DND-41 (cell line): ENCODE results near the gene POLA1.

ENCODE experiments used
- ATAC-seq: fragments of 200-7000 bp; cut with Tn5 transposase; 3 replicates; pipeline ENCODE4 v1.9.1; 2021; ENCODE audit warnings: low read depth; ENCODE audit not compliant: insufficient read depth
- DNase-seq: peaks from one replicate; pipeline ENCODE4 v3.0.0-alpha.2; 2020
- H2AFZ ChIP-seq: 2 replicates; pipeline ENCODE4 v1.6.0; 2012; ENCODE audit warnings: low read depth, low read length
- H3K27ac ChIP-seq: 2 replicates; pipeline ENCODE4 v1.5.1; 2012; ENCODE audit warnings: low read length, inconsistent platforms
- H3K27me3 ChIP-seq: fragments of 200-600 bp; sonication (generic); 2 replicates; pipeline ENCODE4 v1.6.0; 2012; ENCODE audit warnings: low read length, mild to moderate bottlenecking, inconsistent platforms; ENCODE audit not compliant: insufficient read depth, poor library complexity
- H3K36me3 ChIP-seq: 2 replicates; pipeline ENCODE4 v1.5.1; 2012; ENCODE audit warnings: low read length, inconsistent platforms; ENCODE audit not compliant: insufficient read depth
- H3K4me1 ChIP-seq: 2 replicates; pipeline ENCODE4 v1.5.1; 2012; ENCODE audit warnings: mild to moderate bottlenecking, low read length; ENCODE audit not compliant: insufficient read depth
- H3K4me2 ChIP-seq: 2 replicates; pipeline ENCODE4 v1.6.0; 2012; ENCODE audit warnings: mild to moderate bottlenecking, moderate library complexity, low read length, inconsistent platforms; ENCODE audit not compliant: insufficient read depth
- H3K4me3 ChIP-seq, 2 experiments: fragments of 200-600 bp in 1 of 2; shearing (Covaris generic) in 1 of 2; 2 replicates each; pipeline ENCODE4 v1.5.1; 2012 to 2016; ENCODE audit warnings: inconsistent platforms in 2 of 2, low read length in 2 of 2, mild to moderate bottlenecking in 2 of 2, low read depth in 1 of 2, moderate library complexity in 1 of 2
- H3K79me2 ChIP-seq: 2 replicates; pipeline ENCODE4 v1.6.0; 2012; ENCODE audit warnings: low read length, inconsistent platforms; ENCODE audit not compliant: insufficient read depth
- H3K9ac ChIP-seq: 2 replicates; pipeline ENCODE4 v1.6.0; 2012; ENCODE audit warnings: low read depth, mild to moderate bottlenecking, inconsistent platforms, low read length, moderate library complexity
- H3K9me3 ChIP-seq: 2 replicates; pipeline ENCODE4 v1.5.1; 2012; ENCODE audit warnings: low read length, moderate library complexity, mild to moderate bottlenecking, inconsistent platforms; ENCODE audit not compliant: insufficient read depth, severe bottlenecking
- H4K20me1 ChIP-seq: 2 replicates; pipeline ENCODE4 v1.6.0; 2012; ENCODE audit warnings: low read length; ENCODE audit not compliant: insufficient read depth
- EZH2 ChIP-seq: IDR thresholded peaks from 3 replicates; pipeline ENCODE4 v1.6.1; 2012; ENCODE audit warnings: borderline replicate concordance, low read depth, mild to moderate bottlenecking, moderate library complexity, low read length, inconsistent platforms; ENCODE audit not compliant: severe bottlenecking
- TF ChIP-seq, protein P1 (sequence below): IDR thresholded peaks from 2 replicates; pipeline ENCODE4 v1.5.1; 2012; ENCODE audit warnings: borderline replicate concordance, low read length, moderate library complexity, mild to moderate bottlenecking; ENCODE audit not compliant: poor library complexity, severe bottlenecking; ENCODE audit errors: extremely low read depth

The POLA1 gene

DNA sequence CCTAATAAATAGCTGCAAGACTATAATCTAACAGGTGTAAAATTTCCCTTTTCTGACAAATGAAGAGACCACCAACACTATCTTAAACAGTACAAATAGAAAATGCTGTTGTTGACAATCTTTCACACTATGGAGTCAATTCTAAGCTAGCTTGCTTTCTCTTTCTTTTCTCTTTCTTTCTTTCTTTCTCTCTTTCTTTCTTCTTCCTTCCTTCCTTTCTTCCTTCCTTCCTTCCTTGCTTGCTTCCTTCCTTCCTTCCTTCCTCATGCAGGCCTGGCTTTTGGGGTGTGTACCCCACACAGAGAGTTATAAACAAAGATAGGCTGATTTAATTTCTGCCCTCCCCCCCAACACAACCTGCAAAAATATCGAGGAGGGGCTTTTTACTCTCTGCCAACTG lies 330.2 kb downstream of the POLA1 start:
- Histone ChIP-seq H3K27me3 (no peaks in the 10 kb centered on the region), H3K9me3 (no peaks in the 10 kb centered on the region), H3K27ac (no peak overlapping the region), H2AFZ (no peak overlapping the region), H3K79me2 (no peaks in the 10 kb centered on the region), H4K20me1 (no peaks in the 10 kb centered on the region), H3K4me2 (no peak overlapping the region), H3K9ac (no peak overlapping the region), H3K36me3 (no peaks in the 10 kb centered on the region), H3K4me3 (no peak overlapping the region), H3K4me1 (no peaks in the 10 kb centered on the region)
- no peak for ATAC-seq
- no peak for DNase-seq
- TF ChIP-seq, protein P1, sequence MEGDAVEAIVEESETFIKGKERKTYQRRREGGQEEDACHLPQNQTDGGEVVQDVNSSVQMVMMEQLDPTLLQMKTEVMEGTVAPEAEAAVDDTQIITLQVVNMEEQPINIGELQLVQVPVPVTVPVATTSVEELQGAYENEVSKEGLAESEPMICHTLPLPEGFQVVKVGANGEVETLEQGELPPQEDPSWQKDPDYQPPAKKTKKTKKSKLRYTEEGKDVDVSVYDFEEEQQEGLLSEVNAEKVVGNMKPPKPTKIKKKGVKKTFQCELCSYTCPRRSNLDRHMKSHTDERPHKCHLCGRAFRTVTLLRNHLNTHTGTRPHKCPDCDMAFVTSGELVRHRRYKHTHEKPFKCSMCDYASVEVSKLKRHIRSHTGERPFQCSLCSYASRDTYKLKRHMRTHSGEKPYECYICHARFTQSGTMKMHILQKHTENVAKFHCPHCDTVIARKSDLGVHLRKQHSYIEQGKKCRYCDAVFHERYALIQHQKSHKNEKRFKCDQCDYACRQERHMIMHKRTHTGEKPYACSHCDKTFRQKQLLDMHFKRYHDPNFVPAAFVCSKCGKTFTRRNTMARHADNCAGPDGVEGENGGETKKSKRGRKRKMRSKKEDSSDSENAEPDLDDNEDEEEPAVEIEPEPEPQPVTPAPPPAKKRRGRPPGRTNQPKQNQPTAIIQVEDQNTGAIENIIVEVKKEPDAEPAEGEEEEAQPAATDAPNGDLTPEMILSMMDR = no peak
- no peak for TF ChIP-seq EZH2

DNA sequence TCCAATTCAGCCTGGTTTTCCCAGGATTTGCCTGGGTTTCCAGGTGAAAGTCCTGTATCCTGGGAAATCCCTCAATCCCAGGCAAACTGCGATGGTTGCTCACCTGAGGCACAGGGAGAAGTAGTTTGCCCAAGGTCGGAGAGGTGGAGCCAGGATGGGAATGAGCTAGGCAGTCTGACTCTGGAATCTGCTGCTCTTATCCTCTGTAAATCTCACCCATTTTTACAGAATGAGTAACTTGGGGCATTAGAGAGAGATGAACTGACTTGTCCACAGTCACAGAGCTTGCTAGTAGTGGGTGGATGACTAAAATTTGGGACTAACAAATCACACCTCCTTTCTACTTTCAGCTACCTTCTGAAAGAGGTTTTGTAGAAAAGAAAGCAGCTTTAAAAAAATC lies 331.9 kb downstream of the POLA1 start:
- Histone ChIP-seq H3K79me2 (no peaks in the 10 kb centered on the region), H3K9ac (no peak overlapping the region), H4K20me1 (no peaks in the 10 kb centered on the region), H3K9me3 (no peaks in the 10 kb centered on the region), H3K4me2 (no peak overlapping the region), H3K36me3 (no peaks in the 10 kb centered on the region), H3K27me3 (no peaks in the 10 kb centered on the region), H3K27ac (no peak overlapping the region), H3K4me3 (no peak overlapping the region), H2AFZ (no peak overlapping the region), H3K4me1 (no peaks in the 10 kb centered on the region)
- TF ChIP-seq, protein P1 = no peak
- TF ChIP-seq EZH2 = no peak
- ATAC-seq (no peak), DNase-seq (no peak)

DNA sequence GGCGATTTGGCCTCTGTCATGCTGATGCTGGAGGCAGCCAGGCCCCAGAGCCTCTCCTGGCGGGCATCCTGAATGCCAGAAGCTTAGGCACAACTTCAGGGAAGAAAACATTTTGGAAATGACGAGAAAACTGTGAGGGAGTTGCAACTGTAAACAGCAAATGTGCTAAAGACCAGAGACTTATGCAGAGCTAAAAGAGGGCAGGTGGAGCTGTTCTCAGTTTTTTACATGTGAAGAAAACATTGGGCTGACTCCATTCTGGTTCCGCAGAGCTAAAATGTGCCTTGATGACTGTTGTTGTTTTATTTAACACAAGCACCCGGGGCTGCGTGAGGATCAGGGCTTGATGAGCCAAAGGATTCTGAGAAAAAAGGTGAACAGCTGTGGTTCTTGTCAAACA lies 332.9 kb downstream of the POLA1 start:
- H3K4me3 ChIP-seq = no peak overlapping the region
- DNase-seq (no peak), ATAC-seq (no peak)
- no peaks in the 10 kb centered on the region for H3K36me3 ChIP-seq
- no peak overlapping the region for H2AFZ ChIP-seq
- H3K4me1 ChIP-seq = no peaks in the 10 kb centered on the region
- H3K9ac ChIP-seq = no peak overlapping the region
- no peak overlapping the region for H3K27ac ChIP-seq
- no peaks in the 10 kb centered on the region for H4K20me1 ChIP-seq
- no peaks in the 10 kb centered on the region for H3K79me2 ChIP-seq
- no peaks in the 10 kb centered on the region for H3K27me3 ChIP-seq
- TF ChIP-seq, protein P1 = no peak
- TF ChIP-seq EZH2 = no peak
- H3K4me2 ChIP-seq = no peak overlapping the region
- H3K9me3 ChIP-seq = no peaks in the 10 kb centered on the region

DNA sequence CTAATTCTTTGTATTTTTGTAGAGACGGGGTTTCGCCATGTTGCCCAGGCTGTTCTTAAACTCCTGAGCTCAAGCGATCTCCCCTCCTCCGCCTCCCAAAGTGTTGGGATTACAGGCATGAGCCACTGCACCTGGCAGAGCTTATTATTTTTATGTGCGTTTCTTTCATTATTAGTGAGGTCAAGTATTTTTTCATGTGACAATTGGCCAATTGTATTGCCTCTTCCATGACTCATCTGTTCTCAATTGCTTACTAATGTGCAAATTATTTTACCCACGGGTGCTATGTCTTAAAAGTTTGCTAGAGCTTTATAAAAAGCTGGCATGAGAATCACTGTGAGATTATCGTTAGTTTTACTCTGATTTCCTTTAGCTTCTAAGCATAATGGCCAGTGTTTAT lies 335.0 kb downstream of the POLA1 start:
- ATAC-seq (no peak), DNase-seq (no peak)
- Histone ChIP-seq H2AFZ (no peak overlapping the region), H4K20me1 (no peaks in the 10 kb centered on the region), H3K9ac (no peak overlapping the region), H3K4me1 (no peaks in the 10 kb centered on the region), H3K9me3 (no peaks in the 10 kb centered on the region), H3K27ac (no peak overlapping the region), H3K4me3 (no peak overlapping the region), H3K27me3 (no peaks in the 10 kb centered on the region), H3K4me2 (no peak overlapping the region), H3K36me3 (no peaks in the 10 kb centered on the region), H3K79me2 (no peaks in the 10 kb centered on the region)
- no peak for TF ChIP-seq EZH2
